Effector memory CD4-positive, alpha-beta T cell (primary cell): ENCODE data around the gene DDX42.
A peak's percentile ranks its signal among the peaks of the same experiment; 100 is the strongest.
"Not testable (repeated sequence)": the region's sequence is repeated elsewhere in the genome, so short reads cannot be mapped to it uniquely, and the experiment has no call there.

ENCODE experiments used
- DNase-seq, 3 donors: peaks; one replicate each; pipeline ENCODE4 v3.0.0-alpha.2; 2020
- H3K27ac ChIP-seq: 2 replicates; pipeline ENCODE4 v1.7.0; 2013; ENCODE audit warnings: mild to moderate bottlenecking, low read length, moderate library complexity; ENCODE audit not compliant: insufficient read depth, poor library complexity, severe bottlenecking
- H3K27me3 ChIP-seq: replicated peaks from 2 replicates; pipeline ENCODE4 v1.7.0; 2013; ENCODE audit warnings: mild to moderate bottlenecking, low read length; ENCODE audit not compliant: insufficient read depth, control insufficient read depth, poor library complexity, severe bottlenecking
- H3K36me3 ChIP-seq: 2 replicates; pipeline ENCODE4 v1.7.0; 2013; ENCODE audit warnings: mild to moderate bottlenecking, low read length, moderate library complexity; ENCODE audit not compliant: control insufficient read depth, insufficient read depth
- H3K4me1 ChIP-seq: 2 replicates; pipeline ENCODE4 v1.7.0; 2013; ENCODE audit warnings: low read length, mild to moderate bottlenecking; ENCODE audit not compliant: control insufficient read depth, insufficient read depth, poor library complexity, severe bottlenecking
- H3K4me3 ChIP-seq: 2 replicates; pipeline ENCODE4 v1.7.0; 2013; ENCODE audit warnings: low read length, low read depth, mild to moderate bottlenecking; ENCODE audit not compliant: insufficient read depth, poor library complexity, severe bottlenecking
- H3K9me3 ChIP-seq: 2 replicates; pipeline ENCODE4 v1.7.0; 2013; ENCODE audit warnings: mild to moderate bottlenecking, low read length, moderate library complexity; ENCODE audit not compliant: control insufficient read depth

Gene DDX42

GRCh38 chr17:63843910-63844677 lies 70.1 kb downstream of the DDX42 start:
- Histone ChIP-seq H3K27me3 (no peaks in the 10 kb centered on the region), H3K9me3 (no peaks in the 10 kb centered on the region), H3K36me3 (no peaks in the 10 kb centered on the region), H3K27ac (no peak overlapping the region), H3K4me1 (peaks cover 20% of the 10 kb centered on the region), H3K4me3 (no peak overlapping the region)
- no peak for DNase-seq

- DNase-seq, result no peak
- Histone ChIP-seq H3K27ac (no peak overlapping the region), H3K27me3 (no peaks in the 10 kb centered on the region), H3K36me3 (no peaks in the 10 kb centered on the region), H3K4me3 (no peak overlapping the region), H3K4me1 (peaks cover 12% of the 10 kb centered on the region), H3K9me3 (no peaks in the 10 kb centered on the region)
Observed at GRCh38 chr17:63845509-63845908, 71.5 kb downstream of the DDX42 start.

- Histone ChIP-seq H3K4me1 (peaks cover 3% of the 10 kb centered on the region), H3K4me3 (no peak overlapping the region), H3K9me3 (no peaks in the 10 kb centered on the region), H3K36me3 (no peaks in the 10 kb centered on the region), H3K27ac (no peak overlapping the region), H3K27me3 (no peaks in the 10 kb centered on the region)
- no peak for DNase-seq
Observed at GRCh38 chr17:63847525-63848249, 73.7 kb downstream of the DDX42 start.

GRCh38 chr17:63848834-63849689 lies 75.1 kb downstream of the DDX42 start:
- peaks cover 3% of the 10 kb centered on the region for H3K4me1 ChIP-seq
- no peaks in the 10 kb centered on the region for H3K36me3 ChIP-seq
- H3K4me3 ChIP-seq, result peak overlapping the region; percentile 22
- no peaks in the 10 kb centered on the region for H3K27me3 ChIP-seq
- H3K27ac ChIP-seq, result peak overlapping the region; percentile 50
- no peaks in the 10 kb centered on the region for H3K9me3 ChIP-seq
- DNase-seq, result peak; percentile 85 to 90 (median 88)

GRCh38 chr17:63850401-63850800 lies 76.4 kb downstream of the DDX42 start:
- Histone ChIP-seq H3K36me3 (no peaks in the 10 kb centered on the region), H3K27me3 (no peaks in the 10 kb centered on the region), H3K4me3 (no peak overlapping the region), H3K9me3 (no peaks in the 10 kb centered on the region), H3K27ac (no peak overlapping the region), H3K4me1 (peaks cover 3% of the 10 kb centered on the region)
- DNase-seq, result no peak

GRCh38 chr17:63853260-63853659 lies 79.3 kb downstream of the DDX42 start:
- no peaks in the 10 kb centered on the region for H3K36me3 ChIP-seq
- H3K9me3 ChIP-seq, result no peaks in the 10 kb centered on the region
- H3K27ac ChIP-seq, result no peak overlapping the region
- H3K27me3 ChIP-seq, result no peaks in the 10 kb centered on the region
- DNase-seq, result no peak
- no peak overlapping the region for H3K4me3 ChIP-seq
- peaks cover 3% of the 10 kb centered on the region for H3K4me1 ChIP-seq

GRCh38 chr17:63854709-63855108 lies 80.7 kb downstream of the DDX42 start:
- H3K4me1 ChIP-seq, result no peaks in the 10 kb centered on the region

GRCh38 chr17:63855185-63855584 lies 81.2 kb downstream of the DDX42 start:
- H3K27ac ChIP-seq, result no peak overlapping the region
- no peaks in the 10 kb centered on the region for H3K36me3 ChIP-seq
- H3K27me3 ChIP-seq, result no peaks in the 10 kb centered on the region
- no peak overlapping the region for H3K4me3 ChIP-seq
- H3K4me1 ChIP-seq, result no peaks in the 10 kb centered on the region
- no peak for DNase-seq
- H3K9me3 ChIP-seq, result no peaks in the 10 kb centered on the region

More at GRCh38 chr17:63854709-63855108, 80.7 kb downstream of the DDX42 start:
- H3K4me3 ChIP-seq, result no peak overlapping the region
- no peaks in the 10 kb centered on the region for H3K27me3 ChIP-seq
- no peaks in the 10 kb centered on the region for H3K9me3 ChIP-seq
- H3K36me3 ChIP-seq, result no peaks in the 10 kb centered on the region
- H3K27ac ChIP-seq, result no peak overlapping the region
- DNase-seq, result no peak

- not testable (repeated sequence) for H3K27ac ChIP-seq, DNase-seq, H3K9me3 ChIP-seq, H3K27me3 ChIP-seq, H3K4me1 ChIP-seq, H3K4me3 ChIP-seq, H3K36me3 ChIP-seq
Observed at GRCh38 chr17:63856425-63856824, 82.5 kb downstream of the DDX42 start.
